Mesothelial cell of epicardium (in vitro differentiated cells): ENCODE measurements around the gene PLN. TPM values are rescaled to one million over a fixed set of nuclear protein-coding genes. Genes with fewer than 3 reads are reported as not detected.

Experiments
- DNase-seq, 2 experiments: peaks; one replicate each; pipeline ENCODE4 v3.0.0; 2021; ENCODE audit warnings: low spot score in 2 of 2; ENCODE audit not compliant: unreplicated experiment in 2 of 2
- H3K27ac Mint-ChIP-seq: 2 replicates; pipeline ENCODE4 v1.8.0; 2021; ENCODE audit warnings: mixed read lengths
- H3K27me3 Mint-ChIP-seq: 2 replicates; pipeline ENCODE4 v1.8.0; 2021; ENCODE audit warnings: low read depth, mixed read lengths
- H3K36me3 Mint-ChIP-seq: 2 replicates; pipeline ENCODE4 v1.8.0; 2021; ENCODE audit warnings: mixed read lengths
- H3K4me1 Mint-ChIP-seq: 2 replicates; pipeline ENCODE4 v1.8.0; 2021; ENCODE audit warnings: mixed read lengths
- H3K4me3 Mint-ChIP-seq: 2 replicates; pipeline ENCODE4 v1.8.0; 2021; ENCODE audit warnings: mild to moderate bottlenecking, moderate library complexity, mixed read lengths
- H3K9me3 Mint-ChIP-seq: 2 replicates; pipeline ENCODE4 v1.8.0; 2021; ENCODE audit warnings: mixed read lengths
- total RNA-seq: library from RNA; stranded (reverse); gene quantifications from 3 replicates; pipeline ENCODE4 v1.2.1, GENCODE V29; 2021
- TF ChIP-seq, protein P1 (sequence below): fragments of 200-600 bp; sonication (generic); IDR thresholded peaks from one replicate; pipeline ENCODE4 v1.5.0; 2021; ENCODE audit warnings: antibody characterized with exemption; ENCODE audit not compliant: unreplicated experiment

Gene PLN
- total RNA-seq, 1 donor from 2014 or later = 0.20 TPM

GRCh38 chr6:118594877-118595276 lies 46.8 kb downstream of the PLN start:
- Mint-ChIP-seq H3K4me3 (no peak overlapping the region), H3K36me3 (no peaks in the 10 kb centered on the region), H3K9me3 (peaks cover 5% of the 10 kb centered on the region), H3K27me3 (no peaks in the 10 kb centered on the region), H3K27ac (no peak overlapping the region), H3K4me1 (peaks cover 14% of the 10 kb centered on the region)
- TF ChIP-seq, protein P1, sequence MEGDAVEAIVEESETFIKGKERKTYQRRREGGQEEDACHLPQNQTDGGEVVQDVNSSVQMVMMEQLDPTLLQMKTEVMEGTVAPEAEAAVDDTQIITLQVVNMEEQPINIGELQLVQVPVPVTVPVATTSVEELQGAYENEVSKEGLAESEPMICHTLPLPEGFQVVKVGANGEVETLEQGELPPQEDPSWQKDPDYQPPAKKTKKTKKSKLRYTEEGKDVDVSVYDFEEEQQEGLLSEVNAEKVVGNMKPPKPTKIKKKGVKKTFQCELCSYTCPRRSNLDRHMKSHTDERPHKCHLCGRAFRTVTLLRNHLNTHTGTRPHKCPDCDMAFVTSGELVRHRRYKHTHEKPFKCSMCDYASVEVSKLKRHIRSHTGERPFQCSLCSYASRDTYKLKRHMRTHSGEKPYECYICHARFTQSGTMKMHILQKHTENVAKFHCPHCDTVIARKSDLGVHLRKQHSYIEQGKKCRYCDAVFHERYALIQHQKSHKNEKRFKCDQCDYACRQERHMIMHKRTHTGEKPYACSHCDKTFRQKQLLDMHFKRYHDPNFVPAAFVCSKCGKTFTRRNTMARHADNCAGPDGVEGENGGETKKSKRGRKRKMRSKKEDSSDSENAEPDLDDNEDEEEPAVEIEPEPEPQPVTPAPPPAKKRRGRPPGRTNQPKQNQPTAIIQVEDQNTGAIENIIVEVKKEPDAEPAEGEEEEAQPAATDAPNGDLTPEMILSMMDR = no peak
- DNase-seq = no peak

GRCh38 chr6:118596774-118597320 lies 48.8 kb downstream of the PLN start:
- no peaks in the 10 kb centered on the region for H3K36me3 Mint-ChIP-seq
- H3K4me3 Mint-ChIP-seq = no peak overlapping the region
- peaks cover 6% of the 10 kb centered on the region for H3K4me1 Mint-ChIP-seq
- peaks cover 5% of the 10 kb centered on the region for H3K9me3 Mint-ChIP-seq
- no peak overlapping the region for H3K27ac Mint-ChIP-seq
- TF ChIP-seq, protein P1 = no peak
- H3K27me3 Mint-ChIP-seq = no peaks in the 10 kb centered on the region
- no peak for DNase-seq

- H3K9me3 Mint-ChIP-seq = peaks cover 8% of the 10 kb centered on the region
- no peak overlapping the region for H3K4me3 Mint-ChIP-seq
- peaks cover 3% of the 10 kb centered on the region for H3K36me3 Mint-ChIP-seq
- TF ChIP-seq, protein P1 = no peak
- no peak overlapping the region for H3K27ac Mint-ChIP-seq
- peaks cover 3% of the 10 kb centered on the region for H3K4me1 Mint-ChIP-seq
- no peak for DNase-seq
- H3K27me3 Mint-ChIP-seq = no peaks in the 10 kb centered on the region
Measured at GRCh38 chr6:118597636-118598035, 49.5 kb downstream of the PLN start.

DNA sequence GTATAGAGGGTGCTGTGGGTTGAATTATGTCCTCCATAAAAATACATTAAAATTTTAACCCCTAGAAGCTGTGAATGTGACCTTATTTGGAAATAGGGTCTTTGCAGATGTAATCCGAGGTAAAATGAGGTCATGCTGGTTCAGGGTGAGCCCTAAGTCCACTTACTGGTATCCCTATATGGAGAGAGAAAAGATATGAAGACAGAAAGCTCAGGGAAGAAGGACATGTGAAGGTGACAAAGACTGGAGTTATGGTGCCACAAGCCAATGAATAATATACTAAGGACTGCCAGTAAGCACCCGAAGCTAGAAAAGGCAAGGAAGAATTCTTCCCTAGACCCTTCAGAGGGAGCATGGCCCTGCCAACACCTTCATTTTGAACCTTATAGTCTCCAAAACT lies 50.2 kb downstream of the PLN start:
- Mint-ChIP-seq H3K36me3 (peaks cover 5% of the 10 kb centered on the region), H3K9me3 (peaks cover 11% of the 10 kb centered on the region), H3K4me3 (no peak overlapping the region), H3K27ac (no peak overlapping the region), H3K27me3 (no peaks in the 10 kb centered on the region), H3K4me1 (peaks cover 3% of the 10 kb centered on the region)
- DNase-seq = no peak
- TF ChIP-seq, protein P1 = no peak

GRCh38 chr6:118602300-118602699 lies 54.2 kb downstream of the PLN start:
- Mint-ChIP-seq H3K9me3 (peaks cover 22% of the 10 kb centered on the region), H3K36me3 (peaks cover 22% of the 10 kb centered on the region), H3K27ac (no peak overlapping the region), H3K27me3 (no peaks in the 10 kb centered on the region), H3K4me3 (no peak overlapping the region), H3K4me1 (peaks cover 6% of the 10 kb centered on the region)
- TF ChIP-seq, protein P1 = no peak
- no peak for DNase-seq

DNA sequence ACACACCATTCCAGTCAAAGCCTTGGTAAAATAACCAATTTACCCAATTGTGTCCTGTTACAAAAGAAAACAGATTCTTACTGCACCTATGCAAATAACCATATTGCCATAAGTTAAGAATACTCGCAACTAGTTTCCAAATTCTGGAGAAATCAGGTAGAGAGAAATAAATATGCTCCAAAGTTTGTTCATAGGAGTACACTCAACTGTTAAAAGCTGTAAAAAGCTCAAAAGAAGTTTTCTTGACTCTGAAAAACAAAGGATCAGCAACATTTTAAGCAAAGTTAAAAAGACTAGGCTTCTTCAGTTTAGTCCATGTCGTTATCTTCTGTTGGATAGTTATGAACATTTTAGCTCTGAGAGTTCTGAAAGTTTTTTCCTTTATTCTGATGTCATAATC lies 55.3 kb downstream of the PLN start:
- peaks cover 6% of the 10 kb centered on the region for H3K4me1 Mint-ChIP-seq
- no peak overlapping the region for H3K27ac Mint-ChIP-seq
- TF ChIP-seq, protein P1 = no peak
- peaks cover 22% of the 10 kb centered on the region for H3K9me3 Mint-ChIP-seq
- peaks cover 22% of the 10 kb centered on the region for H3K36me3 Mint-ChIP-seq
- DNase-seq = no peak
- no peaks in the 10 kb centered on the region for H3K27me3 Mint-ChIP-seq
- H3K4me3 Mint-ChIP-seq = no peak overlapping the region
